Fibroblast of lung (primary cell): ENCODE results near the gene STX3.

Experiments
- CTCF ChIP-seq, 2 donors: IDR thresholded peaks in 1 of 2; conservative IDR thresholded peaks in 1 of 2; 1 replicate in 1 of 2; 2 replicates in 1 of 2; pipeline ENCODE4 v1.5.1; 2011 to 2012; ENCODE audit warnings: low read length in 2 of 2, control low read depth in 1 of 2, inconsistent platforms in 1 of 2, low read depth in 1 of 2, mild to moderate bottlenecking in 1 of 2
- EZH2 ChIP-seq: IDR thresholded peaks from 2 replicates; pipeline ENCODE4 v1.5.1; 2012; ENCODE audit warnings: low read length, control low read depth, mild to moderate bottlenecking; ENCODE audit errors: missing control alignments

- TF ChIP-seq CTCF (conservative IDR thresholded peaks at IDR 0.05 in 1 of 2, IDR thresholded peaks at IDR 0.05 in 1 of 2; ENCODE audit: low read depth in 1 of 2, low read length in 2 of 2) (no peak), EZH2 (no peak)
These were observed 99.7 kb downstream of the STX3 start for GRCh38 chr11:59854871-59855270.
